Measurements from ENCODE around the gene BTBD6.

DNA sequence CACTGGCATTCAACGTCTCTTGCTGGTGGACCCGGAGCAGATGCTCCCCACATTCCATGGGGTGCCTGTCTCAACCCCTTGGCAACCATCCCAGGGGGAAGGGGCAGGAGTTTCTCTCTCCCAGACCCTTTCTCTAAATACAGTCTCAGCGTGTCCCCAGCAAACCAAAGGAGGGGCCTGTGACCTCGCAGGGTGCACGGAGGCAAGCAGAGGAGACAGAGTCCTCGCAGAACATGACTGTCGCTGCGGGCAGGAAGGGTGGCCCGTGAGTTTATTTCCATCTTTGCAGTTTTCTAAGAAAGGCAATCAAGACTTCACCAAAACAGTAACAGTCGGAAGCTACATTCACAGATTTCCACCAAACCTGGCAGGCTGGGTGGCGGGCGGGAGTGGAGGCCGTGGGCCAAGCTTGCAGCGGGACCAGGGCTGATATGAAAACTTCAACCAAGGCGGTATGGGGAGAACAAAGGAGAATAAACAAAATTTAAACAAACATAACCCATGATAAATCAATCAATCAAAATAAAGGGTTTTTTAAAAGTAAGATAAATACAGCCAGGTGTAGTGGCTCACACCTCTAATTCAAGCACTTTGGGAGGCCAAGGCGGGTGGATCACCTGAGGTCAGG lies 33.9 kb downstream of the BTBD6 start:
- TF ChIP-seq, protein P1, sequence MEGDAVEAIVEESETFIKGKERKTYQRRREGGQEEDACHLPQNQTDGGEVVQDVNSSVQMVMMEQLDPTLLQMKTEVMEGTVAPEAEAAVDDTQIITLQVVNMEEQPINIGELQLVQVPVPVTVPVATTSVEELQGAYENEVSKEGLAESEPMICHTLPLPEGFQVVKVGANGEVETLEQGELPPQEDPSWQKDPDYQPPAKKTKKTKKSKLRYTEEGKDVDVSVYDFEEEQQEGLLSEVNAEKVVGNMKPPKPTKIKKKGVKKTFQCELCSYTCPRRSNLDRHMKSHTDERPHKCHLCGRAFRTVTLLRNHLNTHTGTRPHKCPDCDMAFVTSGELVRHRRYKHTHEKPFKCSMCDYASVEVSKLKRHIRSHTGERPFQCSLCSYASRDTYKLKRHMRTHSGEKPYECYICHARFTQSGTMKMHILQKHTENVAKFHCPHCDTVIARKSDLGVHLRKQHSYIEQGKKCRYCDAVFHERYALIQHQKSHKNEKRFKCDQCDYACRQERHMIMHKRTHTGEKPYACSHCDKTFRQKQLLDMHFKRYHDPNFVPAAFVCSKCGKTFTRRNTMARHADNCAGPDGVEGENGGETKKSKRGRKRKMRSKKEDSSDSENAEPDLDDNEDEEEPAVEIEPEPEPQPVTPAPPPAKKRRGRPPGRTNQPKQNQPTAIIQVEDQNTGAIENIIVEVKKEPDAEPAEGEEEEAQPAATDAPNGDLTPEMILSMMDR (IDR thresholded peaks at IDR 0.05; ENCODE audit: insufficient read depth, low read length, poor library complexity, severe bottlenecking), result peak; percentile 9
- no peak for TF ChIP-seq EZH2phosphoT487 (conservative IDR thresholded peaks at IDR 0.05; ENCODE audit: low read length)

Measured in SU-DHL-6 (cell line).